Skeletal muscle tissue (tissue), 4 donors: ENCODE data around the gene TIGAR. TPM values are rescaled to one million over a fixed set of nuclear protein-coding genes. Genes with fewer than 3 reads are reported as not detected.

Experiments used
- H3K27ac ChIP-seq: one replicate; pipeline ENCODE4 v1.7.0; 2013; ENCODE audit warnings: mild to moderate bottlenecking, low read depth, low read length, inconsistent platforms
- H3K27me3 ChIP-seq, 3 donors: one replicate each; pipeline ENCODE4 v1.7.0; 2013; ENCODE audit warnings: low read length in 3 of 3; ENCODE audit not compliant: control insufficient read depth in 3 of 3, insufficient read depth in 3 of 3
- H3K36me3 ChIP-seq, 3 donors: one replicate each; pipeline ENCODE4 v1.7.0; 2013; ENCODE audit warnings: low read length in 3 of 3; ENCODE audit not compliant: control insufficient read depth in 3 of 3, insufficient read depth in 3 of 3
- H3K4me1 ChIP-seq, 3 donors: one replicate each; pipeline ENCODE4 v1.7.0; 2013; ENCODE audit warnings: low read length in 3 of 3, mild to moderate bottlenecking in 3 of 3; ENCODE audit not compliant: control insufficient read depth in 3 of 3, insufficient read depth in 3 of 3
- H3K4me3 ChIP-seq, 3 donors: one replicate each; pipeline ENCODE4 v1.7.0; 2013; ENCODE audit warnings: low read length in 3 of 3
- H3K9ac ChIP-seq, 3 donors: one replicate each; pipeline ENCODE4 v1.7.0; 2013; ENCODE audit warnings: low read length in 3 of 3, mild to moderate bottlenecking in 3 of 3, moderate library complexity in 2 of 3, low read depth in 1 of 3
- H3K9me3 ChIP-seq, 3 donors: one replicate each; pipeline ENCODE4 v1.7.0; 2013; ENCODE audit warnings: low read length in 3 of 3; ENCODE audit not compliant: control insufficient read depth in 3 of 3
- total RNA-seq: library from RNA; depleted of rRNA; stranded (reverse); fragments of >200 nt; gene quantifications from one replicate; pipeline ENCODE4 v1.2.3, GENCODE V29; 2014
- donor health status: Osteomylitis.

Gene TIGAR
- total RNA-seq, 1 donor from 2014 or later, result 3.1 TPM

GRCh38 chr12:4282103-4282891, 38.7 kb upstream of the TIGAR start:
- H3K27ac ChIP-seq, result no peak overlapping the region
- peaks cover 0 to 65% (median 17%) of the 10 kb centered on the region in 3 donors for H3K27me3 ChIP-seq
- H3K9me3 ChIP-seq, result no peaks in the 10 kb centered on the region
- H3K36me3 ChIP-seq, result peaks cover 0 to 5% (median 0%) of the 10 kb centered on the region in 3 donors
- H3K4me3 ChIP-seq, result no peak overlapping the region
- no peak overlapping the region for H3K9ac ChIP-seq
- H3K4me1 ChIP-seq, result peaks cover 6 to 18% (median 14%) of the 10 kb centered on the region in 3 donors

GRCh38 chr12:4282892-4283511, 38.0 kb upstream of the TIGAR start:
- Histone ChIP-seq H3K27ac (no peak overlapping the region), H3K4me3 (no peak overlapping the region), H3K36me3 (peaks cover 0 to 5% (median 0%) of the 10 kb centered on the region in 3 donors), H3K9ac (no peak overlapping the region), H3K4me1 (peaks cover 6 to 16% (median 13%) of the 10 kb centered on the region in 3 donors), H3K27me3 (peaks cover 0 to 64% (median 17%) of the 10 kb centered on the region in 3 donors), H3K9me3 (no peaks in the 10 kb centered on the region)

GRCh38 chr12:4283512-4284255, 37.3 kb upstream of the TIGAR start:
- peaks cover 0 to 67% (median 22%) of the 10 kb centered on the region in 3 donors for H3K27me3 ChIP-seq
- H3K9ac ChIP-seq, result no peak overlapping the region
- H3K27ac ChIP-seq, result no peak overlapping the region
- H3K4me3 ChIP-seq, result no peak overlapping the region
- H3K36me3 ChIP-seq, result peaks cover 0 to 8% (median 0%) of the 10 kb centered on the region in 3 donors
- peaks cover 1 to 11% (median 10%) of the 10 kb centered on the region in 3 donors for H3K4me1 ChIP-seq
- H3K9me3 ChIP-seq, result no peaks in the 10 kb centered on the region

- Histone ChIP-seq H3K27ac (no peak overlapping the region), H3K9ac (no peak overlapping the region), H3K36me3 (peaks cover 0 to 8% (median 0%) of the 10 kb centered on the region in 3 donors), H3K9me3 (no peaks in the 10 kb centered on the region), H3K27me3 (peaks cover 0 to 68% (median 24%) of the 10 kb centered on the region in 3 donors), H3K4me3 (no peak overlapping the region), H3K4me1 (peaks cover 0 to 9% (median 8%) of the 10 kb centered on the region in 3 donors)
These were observed 36.7 kb upstream of the TIGAR start for GRCh38 chr12:4284306-4284705.

GRCh38 chr12:4285070-4285469, 35.9 kb upstream of the TIGAR start:
- Histone ChIP-seq H3K4me3 (no peak overlapping the region), H3K4me1 (peaks cover 0 to 9% (median 8%) of the 10 kb centered on the region in 3 donors), H3K27ac (no peak overlapping the region), H3K9ac (no peak overlapping the region), H3K36me3 (peaks cover 0 to 4% (median 0%) of the 10 kb centered on the region in 3 donors), H3K9me3 (no peaks in the 10 kb centered on the region), H3K27me3 (peaks cover 0 to 72% (median 27%) of the 10 kb centered on the region in 3 donors)

GRCh38 chr12:4286228-4286627, 34.8 kb upstream of the TIGAR start:
- no peaks in the 10 kb centered on the region for H3K9me3 ChIP-seq
- peaks cover 0 to 9% (median 4%) of the 10 kb centered on the region in 3 donors for H3K4me1 ChIP-seq
- H3K27ac ChIP-seq, result no peak overlapping the region
- H3K4me3 ChIP-seq, result no peak overlapping the region
- peaks cover 0 to 70% (median 23%) of the 10 kb centered on the region in 3 donors for H3K27me3 ChIP-seq
- no peak overlapping the region for H3K9ac ChIP-seq
- H3K36me3 ChIP-seq, result peaks cover 0 to 3% (median 0%) of the 10 kb centered on the region in 3 donors

GRCh38 chr12:4286771-4287317, 34.2 kb upstream of the TIGAR start:
- no peak overlapping the region for H3K4me3 ChIP-seq
- H3K27me3 ChIP-seq, result peaks cover 0 to 66% (median 23%) of the 10 kb centered on the region in 3 donors
- no peaks in the 10 kb centered on the region for H3K9me3 ChIP-seq
- H3K27ac ChIP-seq, result no peak overlapping the region
- H3K4me1 ChIP-seq, result peaks cover 0 to 9% (median 3%) of the 10 kb centered on the region in 3 donors
- peaks cover 0 to 3% (median 0%) of the 10 kb centered on the region in 3 donors for H3K36me3 ChIP-seq
- H3K9ac ChIP-seq, result no peak overlapping the region

- Histone ChIP-seq H3K36me3 (peaks cover 0 to 3% (median 0%) of the 10 kb centered on the region in 3 donors), H3K4me1 (peaks cover 0 to 9% (median 3%) of the 10 kb centered on the region in 3 donors), H3K9me3 (no peaks in the 10 kb centered on the region), H3K27ac (no peak overlapping the region), H3K9ac (no peak overlapping the region), H3K4me3 (no peak overlapping the region), H3K27me3 (peaks cover 0 to 64% (median 23%) of the 10 kb centered on the region in 3 donors)
These were observed 33.4 kb upstream of the TIGAR start for GRCh38 chr12:4287325-4288211.
